WERI-Rb-1 (cell line): Measurements from ENCODE around the gene URM1.
"Not testable (repeated sequence)": the region's sequence is repeated elsewhere in the genome, so short reads cannot be mapped to it uniquely, and the experiment has no call there.

Experiments
- DNase-seq: peaks from one replicate; pipeline ENCODE4 v3.0.0-alpha.2; 2020
- H3K27ac ChIP-seq: fragments of 250-450 bp; sonication (Bioruptor Pico); 2 replicates; pipeline ENCODE4 v1.5.1; 2020; ENCODE audit warnings: mild to moderate bottlenecking, moderate library complexity
- H3K27me3 ChIP-seq: fragments of 250-450 bp; sonication (Bioruptor Pico); 2 replicates; pipeline ENCODE4 v1.5.1; 2021; ENCODE audit warnings: mild to moderate bottlenecking, low read depth, moderate library complexity; ENCODE audit not compliant: insufficient read depth, severe bottlenecking
- H3K36me3 ChIP-seq: fragments of 250-450 bp; sonication (Bioruptor Pico); 2 replicates; pipeline ENCODE4 v1.5.1; 2020; ENCODE audit warnings: mild to moderate bottlenecking, moderate library complexity
- H3K4me3 ChIP-seq: 2 replicates; pipeline ENCODE4 v1.5.1; 2011; ENCODE audit warnings: low read depth, mild to moderate bottlenecking, control low read depth, low read length
- H3K9me3 ChIP-seq: fragments of 250-450 bp; sonication (Bioruptor Pico); 2 replicates; pipeline ENCODE4 v1.5.1; 2021; ENCODE audit warnings: mild to moderate bottlenecking, moderate library complexity; ENCODE audit not compliant: severe bottlenecking
- TF ChIP-seq, protein P1 (sequence below): IDR thresholded peaks from 2 replicates; pipeline ENCODE4 v1.5.1; 2011; ENCODE audit warnings: low read depth, mild to moderate bottlenecking, control low read depth, inconsistent platforms, low read length

URM1 gene

DNA sequence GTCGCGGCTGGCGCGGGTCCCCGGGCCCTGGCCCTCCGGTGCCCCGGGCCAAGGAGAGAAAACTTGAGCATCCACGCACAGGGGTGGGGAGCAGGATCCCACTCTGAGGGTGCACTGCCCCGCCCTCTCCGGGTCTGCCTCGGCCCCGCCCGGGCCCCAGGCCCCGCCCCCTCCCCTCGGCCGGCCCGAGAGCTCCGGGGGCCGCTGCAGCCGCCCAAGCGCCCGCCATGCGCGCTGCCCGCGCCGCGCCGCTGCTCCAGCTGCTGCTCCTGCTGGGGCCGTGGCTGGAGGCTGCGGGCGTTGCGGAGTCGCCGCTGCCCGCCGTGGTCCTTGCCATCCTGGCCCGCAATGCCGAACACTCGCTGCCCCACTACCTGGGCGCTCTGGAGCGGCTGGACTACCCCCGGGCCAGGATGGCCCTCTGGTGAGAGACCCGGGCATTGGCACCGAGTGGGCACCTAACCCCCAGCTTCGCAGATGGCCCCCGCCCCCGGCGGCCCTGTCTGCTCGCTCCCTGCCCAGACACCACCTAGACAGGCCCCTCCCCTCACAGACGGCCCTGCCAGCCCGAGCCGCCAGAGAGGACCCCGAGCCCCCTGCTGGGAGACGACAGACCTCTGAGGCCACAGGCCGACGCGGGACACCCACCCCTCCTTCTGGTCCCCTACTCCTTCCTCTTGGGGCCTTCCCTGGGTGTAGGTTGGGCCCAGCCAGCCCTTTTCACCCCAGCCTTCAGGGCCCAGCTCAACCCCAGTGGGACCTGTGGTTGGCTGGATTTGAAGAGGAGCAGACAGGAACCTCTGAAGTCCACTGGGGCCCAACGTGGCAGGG, 49.7 kb downstream of the URM1 start, which contains the start of gene CERCAM:
Gene CERCAM (plus strand): TSS at position 207 of the 831 bp plus-strand sequence. CDS start 21 bp downstream, at position 228.
- Histone ChIP-seq H3K4me3 (peak within 1 kb of the TSS; percentile 85), H3K9me3 (no peaks in the 10 kb centered on the region), H3K27me3 (no peaks in the 10 kb centered on the region), H3K27ac (peak within 1 kb of the TSS; percentile 81), H3K36me3 (peaks cover 13% of the 10 kb centered on the region)
- TF ChIP-seq, protein P1, sequence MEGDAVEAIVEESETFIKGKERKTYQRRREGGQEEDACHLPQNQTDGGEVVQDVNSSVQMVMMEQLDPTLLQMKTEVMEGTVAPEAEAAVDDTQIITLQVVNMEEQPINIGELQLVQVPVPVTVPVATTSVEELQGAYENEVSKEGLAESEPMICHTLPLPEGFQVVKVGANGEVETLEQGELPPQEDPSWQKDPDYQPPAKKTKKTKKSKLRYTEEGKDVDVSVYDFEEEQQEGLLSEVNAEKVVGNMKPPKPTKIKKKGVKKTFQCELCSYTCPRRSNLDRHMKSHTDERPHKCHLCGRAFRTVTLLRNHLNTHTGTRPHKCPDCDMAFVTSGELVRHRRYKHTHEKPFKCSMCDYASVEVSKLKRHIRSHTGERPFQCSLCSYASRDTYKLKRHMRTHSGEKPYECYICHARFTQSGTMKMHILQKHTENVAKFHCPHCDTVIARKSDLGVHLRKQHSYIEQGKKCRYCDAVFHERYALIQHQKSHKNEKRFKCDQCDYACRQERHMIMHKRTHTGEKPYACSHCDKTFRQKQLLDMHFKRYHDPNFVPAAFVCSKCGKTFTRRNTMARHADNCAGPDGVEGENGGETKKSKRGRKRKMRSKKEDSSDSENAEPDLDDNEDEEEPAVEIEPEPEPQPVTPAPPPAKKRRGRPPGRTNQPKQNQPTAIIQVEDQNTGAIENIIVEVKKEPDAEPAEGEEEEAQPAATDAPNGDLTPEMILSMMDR: peak; percentile 30; the same call in 1 of the 2 replicates
- peak; percentile 87 for DNase-seq

DNA sequence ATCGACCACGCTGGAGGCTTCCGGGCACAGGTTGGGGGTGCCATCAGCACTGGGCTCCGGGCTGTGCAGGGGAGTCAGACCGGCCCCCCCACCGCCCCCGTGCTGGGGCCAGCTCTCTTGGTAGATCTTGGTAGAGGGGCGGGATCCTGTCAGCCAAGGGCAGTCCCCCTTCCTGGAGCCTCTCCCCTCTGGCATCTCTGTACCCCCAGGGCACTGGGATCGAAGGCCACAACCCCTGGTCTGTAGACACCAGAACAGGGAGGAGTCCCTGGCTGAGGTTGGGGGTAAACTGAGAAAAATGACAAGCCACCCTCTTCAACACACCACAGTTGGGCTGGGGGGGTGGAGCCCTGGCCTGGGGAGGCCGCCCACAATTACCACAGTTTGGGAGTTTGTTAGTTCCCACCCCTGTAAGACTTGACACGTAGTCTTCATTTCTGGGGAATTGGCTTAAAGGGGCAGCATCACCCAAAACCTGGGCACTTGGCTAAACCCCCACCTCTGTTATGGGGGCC, 50.4 kb downstream of the URM1 start:
- TF ChIP-seq, protein P1: no peak
- Histone ChIP-seq H3K27me3 (no peaks in the 10 kb centered on the region), H3K9me3 (no peaks in the 10 kb centered on the region), H3K27ac (peak overlapping the region; percentile 81), H3K4me3 (peak overlapping the region; percentile 85), H3K36me3 (peaks cover 15% of the 10 kb centered on the region)
- DNase-seq: no peak

DNA sequence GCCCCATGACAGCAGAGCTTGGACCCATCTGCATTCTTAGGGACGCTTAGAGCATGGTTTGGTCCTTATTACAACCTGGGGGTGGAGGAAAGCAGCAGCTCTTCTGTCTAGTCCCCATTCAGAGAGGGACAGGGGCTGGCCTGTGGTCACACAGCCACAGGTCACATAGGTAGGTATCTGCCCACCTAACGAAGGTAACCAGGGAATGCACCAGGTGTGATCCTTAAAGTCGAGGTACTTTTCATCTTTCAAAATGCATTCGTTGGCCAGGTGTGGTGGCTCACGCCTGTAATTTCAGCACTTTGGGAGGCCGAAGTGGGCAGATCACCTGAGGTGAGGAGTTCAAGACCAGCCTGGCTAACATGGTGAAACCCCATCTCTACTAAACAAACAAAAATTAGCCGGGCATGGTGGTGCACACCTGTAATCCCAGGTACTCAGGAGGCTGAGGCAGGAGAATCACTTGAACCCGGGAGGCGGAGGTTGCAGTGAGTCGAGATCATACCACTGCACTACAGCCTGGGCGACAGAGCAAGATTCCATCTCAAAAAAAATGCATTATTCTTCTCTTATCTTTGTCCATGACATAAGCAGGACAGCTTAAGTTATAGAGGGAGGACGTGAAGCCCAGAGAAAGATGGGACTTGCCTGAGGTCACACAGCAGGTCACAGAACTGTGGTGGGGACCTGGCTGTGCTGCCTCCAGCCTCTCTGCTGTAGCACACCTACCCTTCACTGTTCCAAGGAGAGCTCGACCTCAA, 51.0 kb downstream of the URM1 start:
- not testable (repeated sequence) for DNase-seq, H3K27ac ChIP-seq, H3K27me3 ChIP-seq, H3K4me3 ChIP-seq, H3K9me3 ChIP-seq
- H3K36me3 ChIP-seq: peaks cover 17% of the 10 kb centered on the region

DNA sequence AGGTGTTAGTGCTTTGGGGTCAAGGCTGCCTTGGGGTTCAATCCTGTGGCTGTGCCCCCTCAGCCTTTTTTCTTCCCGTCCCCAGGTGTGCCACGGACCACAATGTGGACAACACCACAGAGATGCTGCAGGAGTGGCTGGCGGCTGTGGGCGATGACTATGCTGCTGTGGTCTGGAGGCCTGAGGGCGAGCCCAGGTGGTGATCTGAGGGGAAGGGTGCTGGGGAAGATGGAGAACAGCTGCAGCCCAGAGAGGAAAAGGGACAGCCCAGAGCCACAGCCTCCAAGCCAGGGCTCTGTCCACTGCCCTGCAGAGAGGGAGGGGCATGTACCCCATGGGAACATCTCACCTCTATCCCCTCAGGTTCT, 51.6 kb downstream of the URM1 start:
- no peak for DNase-seq
- H3K27ac ChIP-seq: no peak overlapping the region
- peaks cover 19% of the 10 kb centered on the region for H3K36me3 ChIP-seq
- H3K9me3 ChIP-seq: no peaks in the 10 kb centered on the region
- no peaks in the 10 kb centered on the region for H3K27me3 ChIP-seq
- no peak overlapping the region for H3K4me3 ChIP-seq
- TF ChIP-seq, protein P1: no peak

DNA sequence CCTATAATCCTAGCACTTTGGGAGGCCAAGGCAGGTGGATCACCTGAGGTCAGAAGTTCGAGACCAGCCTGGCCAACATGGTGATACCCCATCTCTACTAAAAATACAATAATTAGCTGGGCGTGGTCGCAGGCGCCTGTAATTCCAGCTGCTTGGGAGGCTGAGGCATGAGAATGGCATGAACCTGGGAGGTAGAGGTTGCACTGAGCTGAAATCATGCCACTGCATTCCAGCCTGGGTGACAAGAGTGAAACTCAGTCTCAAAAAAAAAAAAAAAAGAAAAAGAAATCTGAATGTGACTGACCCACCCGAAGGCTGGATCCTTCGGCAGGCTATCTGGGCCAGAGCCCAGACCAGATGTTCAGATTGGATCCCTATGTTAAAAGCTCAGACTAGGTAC, 52.2 kb downstream of the URM1 start:
- not testable (repeated sequence) for H3K9me3 ChIP-seq, DNase-seq, H3K27me3 ChIP-seq, H3K27ac ChIP-seq, H3K4me3 ChIP-seq
- H3K36me3 ChIP-seq: peaks cover 22% of the 10 kb centered on the region

DNA sequence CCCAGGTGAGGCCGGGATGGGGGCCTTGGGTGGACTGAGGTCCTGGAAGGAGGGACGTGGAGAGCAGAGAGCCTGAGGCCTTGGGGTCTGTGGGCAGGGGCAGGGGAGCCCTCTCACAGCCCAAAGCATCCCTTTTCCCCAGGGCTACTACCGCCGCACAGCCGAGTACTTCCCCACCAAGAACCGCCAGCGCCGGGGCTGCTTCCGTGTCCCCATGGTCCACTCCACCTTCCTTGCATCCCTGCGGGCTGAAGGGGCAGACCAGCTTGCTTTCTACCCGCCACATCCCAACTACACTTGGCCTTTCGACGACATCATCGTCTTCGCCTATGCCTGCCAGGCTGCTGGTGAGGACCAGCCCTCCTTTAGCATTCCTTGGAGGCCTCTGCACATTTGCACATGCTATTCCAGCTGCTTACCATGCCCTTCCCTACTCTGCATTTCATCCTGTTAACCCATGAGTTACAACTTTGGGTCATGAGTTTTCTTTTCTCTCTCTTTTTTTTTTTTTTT, 53.1 kb downstream of the URM1 start:
- TF ChIP-seq, protein P1: no peak
- H3K4me3 ChIP-seq: no peak overlapping the region
- H3K27ac ChIP-seq: no peak overlapping the region
- no peaks in the 10 kb centered on the region for H3K9me3 ChIP-seq
- H3K36me3 ChIP-seq: peaks cover 24% of the 10 kb centered on the region
- no peak for DNase-seq
- no peaks in the 10 kb centered on the region for H3K27me3 ChIP-seq
